Sigmoid colon (tissue), 3 donors: Measurements from ENCODE around the gene SERPINB10.

Source experiments
- POLR2A ChIP-seq, 2 donors: fragments of 450-650 bp; IDR thresholded peaks; one replicate each; pipeline ENCODE4 v1.6.1; 2016; ENCODE audit warnings: antibody characterized with exemption in 2 of 2, mild to moderate bottlenecking in 2 of 2, moderate library complexity in 2 of 2
- TF ChIP-seq, protein P1 (sequence below), 4 experiments: fragments of 450-650 bp in 3 of 4; fragments of 200-600 bp in 1 of 4; IDR thresholded peaks; one replicate each; pipeline ENCODE4 v1.5.1; 2016 to 2019; ENCODE audit warnings: antibody characterized with exemption in 4 of 4, mild to moderate bottlenecking in 3 of 4, moderate library complexity in 2 of 4

GRCh38 chr18:63971320-63972001 is 63.7 kb downstream of the SERPINB10 start:
- TF ChIP-seq POLR2A (IDR thresholded peaks at IDR 0.05), result no peak
- TF ChIP-seq, protein P1, sequence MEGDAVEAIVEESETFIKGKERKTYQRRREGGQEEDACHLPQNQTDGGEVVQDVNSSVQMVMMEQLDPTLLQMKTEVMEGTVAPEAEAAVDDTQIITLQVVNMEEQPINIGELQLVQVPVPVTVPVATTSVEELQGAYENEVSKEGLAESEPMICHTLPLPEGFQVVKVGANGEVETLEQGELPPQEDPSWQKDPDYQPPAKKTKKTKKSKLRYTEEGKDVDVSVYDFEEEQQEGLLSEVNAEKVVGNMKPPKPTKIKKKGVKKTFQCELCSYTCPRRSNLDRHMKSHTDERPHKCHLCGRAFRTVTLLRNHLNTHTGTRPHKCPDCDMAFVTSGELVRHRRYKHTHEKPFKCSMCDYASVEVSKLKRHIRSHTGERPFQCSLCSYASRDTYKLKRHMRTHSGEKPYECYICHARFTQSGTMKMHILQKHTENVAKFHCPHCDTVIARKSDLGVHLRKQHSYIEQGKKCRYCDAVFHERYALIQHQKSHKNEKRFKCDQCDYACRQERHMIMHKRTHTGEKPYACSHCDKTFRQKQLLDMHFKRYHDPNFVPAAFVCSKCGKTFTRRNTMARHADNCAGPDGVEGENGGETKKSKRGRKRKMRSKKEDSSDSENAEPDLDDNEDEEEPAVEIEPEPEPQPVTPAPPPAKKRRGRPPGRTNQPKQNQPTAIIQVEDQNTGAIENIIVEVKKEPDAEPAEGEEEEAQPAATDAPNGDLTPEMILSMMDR (IDR thresholded peaks at IDR 0.05), result no peak
